A673 (cell line): ENCODE data around the gene ZNF689.

Source experiments
- CTCF ChIP-seq: fragments of 300-800, 200-600 bp; sonication (generic); conservative IDR thresholded peaks from 2 replicates; pipeline ENCODE4 v1.5.1; 2017; ENCODE audit warnings: low read depth, mild to moderate bottlenecking, antibody characterized with exemption, low read length, moderate library complexity, mixed read lengths
- EZH2 ChIP-seq: fragments of 200-600 bp; sonication (generic); IDR thresholded peaks from 2 replicates; pipeline ENCODE4 v1.6.1; 2017; ENCODE audit warnings: borderline replicate concordance, low read depth, mild to moderate bottlenecking, mixed read lengths, antibody characterized with exemption, low read length; ENCODE audit not compliant: poor library complexity, severe bottlenecking

GRCh38 chr16:30558789-30559377 lies 51.3 kb downstream of the ZNF689 start:
- TF ChIP-seq CTCF (no peak), EZH2 (no peak)
